Stimulated activated CD8-positive, alpha-beta memory T cell treated with anti-CD3 and anti-CD28 coated beads, Interleukin-4, amount 100 ng/mL, for 4 hours (primary cell): ENCODE measurements around the gene ADAD1.

ENCODE experiments used
- DNase-seq, 2 donors: peaks; one replicate each; pipeline ENCODE4 v3.0.0-alpha.2; 2020; ENCODE audit warnings: low read depth in 2 of 2, low spot score in 1 of 2

Gene ADAD1

GRCh38 chr4:122453384-122453995 lies 74.7 kb downstream of the ADAD1 start:
- no peak for DNase-seq

GRCh38 chr4:122456231-122457116 lies 77.7 kb downstream of the ADAD1 start, which contains the start of gene IL2:
IL2 (minus strand) TSS chr4:122456725; CDS start chr4:122456440, 285 bp downstream.
- DNase-seq: no peak

- DNase-seq: peak; percentile 4 to 5
Measured at GRCh38 chr4:122458625-122459024, 79.8 kb downstream of the ADAD1 start.

GRCh38 chr4:122469457-122469856 lies 90.6 kb downstream of the ADAD1 start:
- DNase-seq: no peak

GRCh38 chr4:122475233-122475632 lies 96.4 kb downstream of the ADAD1 start:
- no peak for DNase-seq

GRCh38 chr4:122476126-122476525 lies 97.3 kb downstream of the ADAD1 start:
- no peak for DNase-seq

- DNase-seq: no peak
Measured at GRCh38 chr4:122476745-122477144, 97.9 kb downstream of the ADAD1 start.
